ENCODE measurements around the gene CACNB1.

Gene CACNB1

GRCh38 chr17:39200070-39200879 lies 2.8 kb upstream of the CACNB1 start, which contains the start of gene RPL19:
RPL19 (plus strand) TSS chr17:39200283; CDS start chr17:39200345, 62 bp downstream.
- FAIRE-seq: peak; percentile 94

GRCh38 chr17:39199820-39200069 lies 2.3 kb upstream of the CACNB1 start:
- no peak for FAIRE-seq

GRCh38 chr17:39198186-39198566 lies 707 bp upstream of the CACNB1 start:
- FAIRE-seq: no peak

GRCh38 chr17:39196808-39197291 lies 619 bp downstream of the CACNB1 start:
- FAIRE-seq: no peak

GRCh38 chr17:39196241-39196807 lies 1.1 kb downstream of the CACNB1 start:
- no peak for FAIRE-seq

GRCh38 chr17:39195568-39196160 lies 1.8 kb downstream of the CACNB1 start:
- FAIRE-seq: no peak

GRCh38 chr17:39194985-39195524 lies 2.4 kb downstream of the CACNB1 start:
- no peak for FAIRE-seq

GRCh38 chr17:39194089-39194984 lies 3.1 kb downstream of the CACNB1 start:
- FAIRE-seq: no peak

- no peak for FAIRE-seq
These were observed 4.1 kb downstream of the CACNB1 start for GRCh38 chr17:39193346-39193745.

GRCh38 chr17:39192901-39193300 lies 4.6 kb downstream of the CACNB1 start:
- FAIRE-seq: no peak

- FAIRE-seq: no peak
These were observed 5.5 kb downstream of the CACNB1 start for GRCh38 chr17:39191750-39192510.

- no peak for FAIRE-seq
These were observed 10.2 kb downstream of the CACNB1 start for GRCh38 chr17:39187152-39187830.

- no peak for FAIRE-seq
These were observed 10.9 kb downstream of the CACNB1 start for GRCh38 chr17:39186481-39187002.

GRCh38 chr17:39183720-39184119 lies 13.7 kb downstream of the CACNB1 start:
- no peak for FAIRE-seq

GRCh38 chr17:39183045-39183444 lies 14.4 kb downstream of the CACNB1 start:
- FAIRE-seq: no peak

GRCh38 chr17:39181303-39181702 lies 16.2 kb downstream of the CACNB1 start:
- no peak for FAIRE-seq

- no peak for FAIRE-seq
These were observed 18.9 kb downstream of the CACNB1 start for GRCh38 chr17:39178536-39178935.

- no peak for FAIRE-seq
These were observed 20.2 kb downstream of the CACNB1 start for GRCh38 chr17:39177256-39177655.

- no peak for FAIRE-seq
These were observed 21.8 kb downstream of the CACNB1 start for GRCh38 chr17:39175695-39176093.

- FAIRE-seq: no peak
These were observed 22.4 kb downstream of the CACNB1 start for GRCh38 chr17:39174920-39175694.
